Measurements from ENCODE around the gene TRIM33. TPM values are rescaled to one million over a fixed set of nuclear protein-coding genes. Genes with fewer than 3 reads are reported as not detected.

TRIM33 gene
- total RNA-seq, 4 donors from 2014 or later: 50.8 to 68.2 (median 53.4) TPM

DNA sequence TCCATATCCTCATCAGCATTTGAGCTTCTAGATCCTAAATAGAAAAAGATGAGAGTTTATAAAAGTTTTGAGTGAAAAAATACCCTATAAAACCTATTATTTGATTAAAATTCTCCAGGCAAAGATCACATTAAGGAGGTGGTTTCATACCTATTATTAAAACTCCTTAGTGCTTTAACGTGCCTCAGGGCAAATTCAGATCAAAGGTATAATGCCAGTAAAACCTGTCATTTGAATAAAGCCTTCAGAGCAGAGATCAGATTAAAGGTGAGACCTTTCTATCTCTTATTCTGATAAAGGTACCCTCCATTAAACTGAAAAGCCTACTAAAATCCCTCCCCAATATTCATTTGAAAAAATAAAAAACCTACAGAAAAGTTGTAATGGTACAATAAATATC lies 34.3 kb upstream of the TRIM33 start:
- no peaks in the 10 kb centered on the region for H3K36me3 ChIP-seq
- H3K27ac ChIP-seq: no peak overlapping the region
- H3K4me3 ChIP-seq: no peak overlapping the region
- H3K9me3 ChIP-seq: no peaks in the 10 kb centered on the region
- 69 to 73% methylated on average over 1 of the region's 1 CpG for WGBS, 2 donors
- no peaks in the 10 kb centered on the region for H3K4me1 ChIP-seq
- no peak for DNase-seq (ENCODE audit: low spot score in 2 of 2)
- H3K27me3 ChIP-seq: no peaks in the 10 kb centered on the region
- TF ChIP-seq, protein P1, sequence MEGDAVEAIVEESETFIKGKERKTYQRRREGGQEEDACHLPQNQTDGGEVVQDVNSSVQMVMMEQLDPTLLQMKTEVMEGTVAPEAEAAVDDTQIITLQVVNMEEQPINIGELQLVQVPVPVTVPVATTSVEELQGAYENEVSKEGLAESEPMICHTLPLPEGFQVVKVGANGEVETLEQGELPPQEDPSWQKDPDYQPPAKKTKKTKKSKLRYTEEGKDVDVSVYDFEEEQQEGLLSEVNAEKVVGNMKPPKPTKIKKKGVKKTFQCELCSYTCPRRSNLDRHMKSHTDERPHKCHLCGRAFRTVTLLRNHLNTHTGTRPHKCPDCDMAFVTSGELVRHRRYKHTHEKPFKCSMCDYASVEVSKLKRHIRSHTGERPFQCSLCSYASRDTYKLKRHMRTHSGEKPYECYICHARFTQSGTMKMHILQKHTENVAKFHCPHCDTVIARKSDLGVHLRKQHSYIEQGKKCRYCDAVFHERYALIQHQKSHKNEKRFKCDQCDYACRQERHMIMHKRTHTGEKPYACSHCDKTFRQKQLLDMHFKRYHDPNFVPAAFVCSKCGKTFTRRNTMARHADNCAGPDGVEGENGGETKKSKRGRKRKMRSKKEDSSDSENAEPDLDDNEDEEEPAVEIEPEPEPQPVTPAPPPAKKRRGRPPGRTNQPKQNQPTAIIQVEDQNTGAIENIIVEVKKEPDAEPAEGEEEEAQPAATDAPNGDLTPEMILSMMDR (IDR thresholded peaks at IDR 0.05): no peak
- TF ChIP-seq POLR2A (IDR thresholded peaks at IDR 0.05): no peak

DNA sequence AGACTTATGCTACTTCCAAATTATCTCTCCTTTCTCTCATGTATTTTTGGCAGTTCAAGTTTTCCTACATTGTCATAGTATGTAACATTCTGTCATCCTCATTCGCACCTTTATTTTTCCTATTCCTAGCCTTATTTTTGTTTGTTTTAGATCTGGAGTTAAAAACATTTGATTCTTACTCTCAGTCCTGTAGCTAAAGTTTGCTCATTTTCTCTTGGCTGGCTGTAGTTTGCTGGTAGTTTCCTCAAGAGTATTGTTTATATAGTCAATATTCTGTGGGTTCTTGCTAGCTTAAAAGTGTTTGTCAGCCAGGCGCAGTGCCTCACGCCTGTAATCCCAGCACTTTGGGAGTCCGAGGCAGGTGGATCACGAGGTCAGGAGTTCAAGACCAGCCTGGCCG lies 29.8 kb upstream of the TRIM33 start:
- no peaks in the 10 kb centered on the region for H3K4me1 ChIP-seq
- no peak for DNase-seq (ENCODE audit: low spot score in 2 of 2)
- H3K4me3 ChIP-seq: no peak overlapping the region
- H3K36me3 ChIP-seq: no peaks in the 10 kb centered on the region
- WGBS, 2 donors: 69 to 73% methylated on average over 6 of the region's 6 CpGs
- H3K9me3 ChIP-seq: no peaks in the 10 kb centered on the region
- H3K27ac ChIP-seq: no peak overlapping the region
- no peak for TF ChIP-seq EP300 (IDR thresholded peaks at IDR 0.05)
- TF ChIP-seq, protein P1 (IDR thresholded peaks at IDR 0.05): no peak
- TF ChIP-seq POLR2A (IDR thresholded peaks at IDR 0.05): no peak
- H3K27me3 ChIP-seq: no peaks in the 10 kb centered on the region

DNA sequence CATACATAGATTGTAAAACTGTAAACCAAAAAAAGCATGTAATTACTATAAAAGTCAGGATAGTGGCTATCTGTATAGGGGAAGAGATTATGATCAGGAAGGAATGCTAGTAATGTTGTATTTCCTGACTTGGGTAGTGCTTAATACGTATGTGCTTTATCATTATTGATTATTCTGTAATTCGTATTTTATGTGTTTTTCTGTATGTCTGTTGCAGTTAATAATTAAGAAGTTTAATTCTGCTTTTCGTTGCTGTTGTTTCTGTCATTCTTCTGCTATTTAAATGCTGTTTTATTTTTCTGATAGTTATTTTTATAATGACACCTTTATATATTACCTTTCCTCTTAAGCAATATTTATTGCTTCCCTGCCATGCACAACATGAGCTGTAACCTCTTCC lies 29.3 kb upstream of the TRIM33 start:
- no peak overlapping the region for H3K27ac ChIP-seq
- no peaks in the 10 kb centered on the region for H3K9me3 ChIP-seq
- no peaks in the 10 kb centered on the region for H3K4me1 ChIP-seq
- 63 to 70% methylated on average over 3 of the region's 3 CpGs for WGBS, 2 donors
- no peaks in the 10 kb centered on the region for H3K27me3 ChIP-seq
- no peak overlapping the region for H3K4me3 ChIP-seq
- TF ChIP-seq POLR2A (IDR thresholded peaks at IDR 0.05) (no peak), EP300 (IDR thresholded peaks at IDR 0.05) (no peak)
- TF ChIP-seq, protein P1 (IDR thresholded peaks at IDR 0.05): no peak
- no peak for DNase-seq (ENCODE audit: low spot score in 2 of 2)
- H3K36me3 ChIP-seq: no peaks in the 10 kb centered on the region

DNA sequence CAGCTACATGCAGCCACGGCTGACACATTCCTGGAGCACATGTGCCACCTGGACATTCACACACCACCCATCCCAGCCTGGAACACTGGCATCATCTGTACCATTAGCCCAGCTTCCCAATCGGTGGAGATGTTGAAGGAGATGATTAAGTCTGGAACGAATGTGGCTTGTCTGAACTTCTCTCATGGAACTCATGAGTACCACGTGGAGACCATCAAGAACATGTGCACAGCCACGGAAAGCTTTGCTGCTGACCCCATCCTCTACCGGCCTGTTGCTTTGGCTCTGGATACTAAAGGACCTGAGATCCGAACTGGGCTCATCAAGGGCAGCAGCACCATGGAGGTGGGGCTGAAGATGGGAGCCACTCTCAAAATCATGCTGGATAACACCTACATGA lies 25.0 kb upstream of the TRIM33 start:
- WGBS, 2 donors: 93% methylated on average over 7 of the region's 7 CpGs
- Histone ChIP-seq H3K4me3 (no peak overlapping the region), H3K27me3 (no peaks in the 10 kb centered on the region), H3K36me3 (no peaks in the 10 kb centered on the region), H3K27ac (no peak overlapping the region), H3K4me1 (no peaks in the 10 kb centered on the region), H3K9me3 (no peaks in the 10 kb centered on the region)
- TF ChIP-seq EP300 (IDR thresholded peaks at IDR 0.05) (no peak), POLR2A (IDR thresholded peaks at IDR 0.05) (no peak)
- TF ChIP-seq, protein P1 (IDR thresholded peaks at IDR 0.05): no peak
- DNase-seq (ENCODE audit: low spot score in 2 of 2): no peak

DNA sequence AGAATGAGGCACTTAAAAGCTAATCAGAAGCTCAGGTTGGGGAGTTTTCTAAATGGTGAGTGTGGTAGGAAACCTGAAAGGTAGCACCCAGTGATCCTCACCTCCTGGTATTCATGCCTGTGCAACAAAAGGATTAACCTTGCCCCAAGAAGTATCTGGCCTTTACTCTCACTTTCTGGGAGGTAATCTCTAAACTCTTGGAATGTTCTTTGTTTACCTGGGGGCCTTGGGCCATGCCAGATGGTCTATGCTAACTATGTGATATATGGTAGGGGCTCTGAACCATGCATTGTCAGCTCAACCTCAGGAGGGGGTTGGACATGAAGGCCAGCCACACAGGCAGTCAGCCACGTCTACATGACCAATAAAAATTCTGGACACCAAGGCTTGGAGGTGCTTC lies 24.4 kb upstream of the TRIM33 start:
- Histone ChIP-seq H3K9me3 (no peaks in the 10 kb centered on the region), H3K27me3 (no peaks in the 10 kb centered on the region), H3K27ac (no peak overlapping the region), H3K4me3 (no peak overlapping the region), H3K4me1 (no peaks in the 10 kb centered on the region), H3K36me3 (no peaks in the 10 kb centered on the region)
- whole genome bisulfite sequencing, 2 donors: 57 to 64% methylated on average over 1 of the region's 1 CpG
- TF ChIP-seq POLR2A (IDR thresholded peaks at IDR 0.05) (no peak), EP300 (IDR thresholded peaks at IDR 0.05) (no peak)
- TF ChIP-seq, protein P1 (IDR thresholded peaks at IDR 0.05): no peak
- DNase-seq (ENCODE audit: low spot score in 2 of 2): no peak

All from tibial nerve (tissue), 4 donors.